Panc1 (cell line): ENCODE data around the gene CLIC4.

ENCODE experiments used
- POLR2AphosphoS5 ChIP-seq: IDR thresholded peaks from 2 replicates; pipeline ENCODE4 v1.6.1; 2012; ENCODE audit warnings: mild to moderate bottlenecking, low read depth, low read length, moderate library complexity
- TF ChIP-seq, protein P1 (sequence below): fragments of 450-650 bp; IDR thresholded peaks from 2 replicates; pipeline ENCODE4 v1.5.1; 2017; ENCODE audit warnings: mild to moderate bottlenecking

DNA sequence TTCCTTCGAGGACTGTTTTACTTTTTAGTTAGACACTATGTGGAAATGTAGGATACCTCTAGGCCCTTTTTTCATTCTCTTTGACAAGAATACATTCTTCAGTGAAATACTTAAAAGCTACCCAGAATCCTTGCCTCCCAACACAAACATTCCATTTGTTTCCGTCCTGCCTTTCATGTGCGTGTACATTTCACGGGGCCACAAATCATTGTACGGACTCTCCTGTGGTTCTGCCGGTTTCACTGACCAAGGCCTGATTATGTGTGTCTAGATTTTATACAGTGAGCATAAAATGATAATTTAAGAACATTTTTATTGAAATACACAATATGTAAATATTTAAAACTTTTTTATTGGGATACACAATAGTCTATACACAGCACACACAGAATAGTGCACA lies 108.4 kb downstream of the CLIC4 start:
- TF ChIP-seq, protein P1, sequence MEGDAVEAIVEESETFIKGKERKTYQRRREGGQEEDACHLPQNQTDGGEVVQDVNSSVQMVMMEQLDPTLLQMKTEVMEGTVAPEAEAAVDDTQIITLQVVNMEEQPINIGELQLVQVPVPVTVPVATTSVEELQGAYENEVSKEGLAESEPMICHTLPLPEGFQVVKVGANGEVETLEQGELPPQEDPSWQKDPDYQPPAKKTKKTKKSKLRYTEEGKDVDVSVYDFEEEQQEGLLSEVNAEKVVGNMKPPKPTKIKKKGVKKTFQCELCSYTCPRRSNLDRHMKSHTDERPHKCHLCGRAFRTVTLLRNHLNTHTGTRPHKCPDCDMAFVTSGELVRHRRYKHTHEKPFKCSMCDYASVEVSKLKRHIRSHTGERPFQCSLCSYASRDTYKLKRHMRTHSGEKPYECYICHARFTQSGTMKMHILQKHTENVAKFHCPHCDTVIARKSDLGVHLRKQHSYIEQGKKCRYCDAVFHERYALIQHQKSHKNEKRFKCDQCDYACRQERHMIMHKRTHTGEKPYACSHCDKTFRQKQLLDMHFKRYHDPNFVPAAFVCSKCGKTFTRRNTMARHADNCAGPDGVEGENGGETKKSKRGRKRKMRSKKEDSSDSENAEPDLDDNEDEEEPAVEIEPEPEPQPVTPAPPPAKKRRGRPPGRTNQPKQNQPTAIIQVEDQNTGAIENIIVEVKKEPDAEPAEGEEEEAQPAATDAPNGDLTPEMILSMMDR: no peak
- TF ChIP-seq POLR2AphosphoS5: no peak
